DND-41 (cell line): ENCODE results near the gene FBLN5.

Experiments
- ATAC-seq: fragments of 200-7000 bp; cut with Tn5 transposase; 3 replicates; pipeline ENCODE4 v1.9.1; 2021; ENCODE audit warnings: low read depth; ENCODE audit not compliant: insufficient read depth
- DNase-seq: peaks from one replicate; pipeline ENCODE4 v3.0.0-alpha.2; 2020
- H2AFZ ChIP-seq: 2 replicates; pipeline ENCODE4 v1.6.0; 2012; ENCODE audit warnings: low read depth, low read length
- H3K27ac ChIP-seq: 2 replicates; pipeline ENCODE4 v1.5.1; 2012; ENCODE audit warnings: low read length, inconsistent platforms
- H3K27me3 ChIP-seq: fragments of 200-600 bp; sonication (generic); 2 replicates; pipeline ENCODE4 v1.6.0; 2012; ENCODE audit warnings: low read length, mild to moderate bottlenecking, inconsistent platforms; ENCODE audit not compliant: insufficient read depth, poor library complexity
- H3K36me3 ChIP-seq: 2 replicates; pipeline ENCODE4 v1.5.1; 2012; ENCODE audit warnings: low read length, inconsistent platforms; ENCODE audit not compliant: insufficient read depth
- H3K4me1 ChIP-seq: 2 replicates; pipeline ENCODE4 v1.5.1; 2012; ENCODE audit warnings: mild to moderate bottlenecking, low read length; ENCODE audit not compliant: insufficient read depth
- H3K4me2 ChIP-seq: 2 replicates; pipeline ENCODE4 v1.6.0; 2012; ENCODE audit warnings: mild to moderate bottlenecking, moderate library complexity, low read length, inconsistent platforms; ENCODE audit not compliant: insufficient read depth
- H3K4me3 ChIP-seq, 2 experiments: fragments of 200-600 bp in 1 of 2; shearing (Covaris generic) in 1 of 2; 2 replicates each; pipeline ENCODE4 v1.5.1; 2012 to 2016; ENCODE audit warnings: inconsistent platforms in 2 of 2, low read length in 2 of 2, mild to moderate bottlenecking in 2 of 2, low read depth in 1 of 2, moderate library complexity in 1 of 2
- H3K79me2 ChIP-seq: 2 replicates; pipeline ENCODE4 v1.6.0; 2012; ENCODE audit warnings: low read length, inconsistent platforms; ENCODE audit not compliant: insufficient read depth
- H3K9ac ChIP-seq: 2 replicates; pipeline ENCODE4 v1.6.0; 2012; ENCODE audit warnings: low read depth, mild to moderate bottlenecking, inconsistent platforms, low read length, moderate library complexity
- H3K9me3 ChIP-seq: 2 replicates; pipeline ENCODE4 v1.5.1; 2012; ENCODE audit warnings: low read length, moderate library complexity, mild to moderate bottlenecking, inconsistent platforms; ENCODE audit not compliant: insufficient read depth, severe bottlenecking
- H4K20me1 ChIP-seq: 2 replicates; pipeline ENCODE4 v1.6.0; 2012; ENCODE audit warnings: low read length; ENCODE audit not compliant: insufficient read depth
- CTCF ChIP-seq: IDR thresholded peaks from 2 replicates; pipeline ENCODE4 v1.5.1; 2012; ENCODE audit warnings: borderline replicate concordance, low read length, moderate library complexity, mild to moderate bottlenecking; ENCODE audit not compliant: poor library complexity, severe bottlenecking; ENCODE audit errors: extremely low read depth
- EZH2 ChIP-seq: IDR thresholded peaks from 3 replicates; pipeline ENCODE4 v1.6.1; 2012; ENCODE audit warnings: borderline replicate concordance, low read depth, mild to moderate bottlenecking, moderate library complexity, low read length, inconsistent platforms; ENCODE audit not compliant: severe bottlenecking

FBLN5 gene

DNA sequence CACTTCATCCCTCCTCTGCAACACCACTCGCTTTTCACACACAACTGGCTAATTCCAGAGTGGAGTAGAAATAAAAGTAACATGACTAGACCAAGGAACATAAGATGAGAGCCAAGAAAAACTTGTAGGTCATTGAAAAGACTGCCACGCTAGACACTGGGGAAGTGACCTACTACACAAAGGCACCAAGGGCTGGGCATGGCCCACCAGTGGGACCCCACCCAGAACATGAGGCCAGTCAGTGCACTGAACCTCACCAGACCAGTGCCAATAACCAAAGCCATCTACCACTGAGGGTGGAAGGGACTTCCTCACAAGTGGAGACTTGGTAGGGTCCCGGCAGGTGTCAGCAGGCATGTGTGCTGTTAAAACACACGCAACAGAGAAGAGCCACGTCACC lies 19.7 kb downstream of the FBLN5 start:
- no peaks in the 10 kb centered on the region for H3K27me3 ChIP-seq
- no peaks in the 10 kb centered on the region for H4K20me1 ChIP-seq
- H3K9ac ChIP-seq = no peak overlapping the region
- DNase-seq (no peak), ATAC-seq (no peak)
- H3K36me3 ChIP-seq = no peaks in the 10 kb centered on the region
- no peak overlapping the region for H3K27ac ChIP-seq
- TF ChIP-seq EZH2 (no peak), CTCF (no peak)
- H2AFZ ChIP-seq = no peak overlapping the region
- H3K9me3 ChIP-seq = no peaks in the 10 kb centered on the region
- H3K79me2 ChIP-seq = no peaks in the 10 kb centered on the region
- no peaks in the 10 kb centered on the region for H3K4me1 ChIP-seq
- no peak overlapping the region for H3K4me3 ChIP-seq
- no peak overlapping the region for H3K4me2 ChIP-seq

GRCh38 chr14:91927191-91927590 lies 20.3 kb downstream of the FBLN5 start:
- no peak for TF ChIP-seq CTCF
- TF ChIP-seq EZH2 = no peak

DNA sequence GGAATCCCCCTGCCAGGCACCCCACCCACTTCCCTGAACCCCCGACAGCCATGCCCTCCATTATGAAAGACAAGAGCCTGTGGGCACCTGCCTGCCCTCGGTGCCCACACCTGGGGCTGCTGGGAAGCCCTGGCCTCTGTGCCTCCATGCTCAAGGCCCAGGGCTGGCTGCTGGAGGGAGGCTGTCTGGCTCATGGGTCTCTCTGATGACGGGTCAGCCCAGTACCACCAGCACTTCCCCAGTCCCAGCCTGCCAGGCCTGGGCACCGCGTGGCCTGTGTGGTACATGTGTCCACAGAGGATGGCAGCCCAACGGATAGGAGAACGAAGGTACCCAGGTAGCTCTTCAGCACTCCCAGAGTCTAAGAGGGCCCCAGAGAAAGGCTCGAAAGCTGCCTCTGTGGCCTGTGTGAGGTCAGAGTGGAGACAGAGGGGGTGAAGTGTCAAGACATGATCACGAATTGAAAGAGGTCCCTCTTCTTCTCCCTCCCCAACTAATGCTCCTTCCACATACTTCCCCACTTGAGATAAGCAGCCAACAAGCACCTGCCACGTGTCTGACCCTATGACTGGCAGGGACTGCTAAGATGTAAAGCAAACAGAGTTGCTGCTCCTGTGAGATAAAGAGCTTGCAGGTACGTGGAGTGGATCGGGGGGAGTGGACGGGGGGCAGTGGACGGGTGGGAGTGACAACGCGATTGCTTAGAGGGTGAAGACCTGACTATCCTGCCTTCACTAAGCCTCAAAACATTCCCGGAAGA lies 21.2 kb downstream of the FBLN5 start:
- no peaks in the 10 kb centered on the region for H3K36me3 ChIP-seq
- no peaks in the 10 kb centered on the region for H3K4me1 ChIP-seq
- H4K20me1 ChIP-seq = no peaks in the 10 kb centered on the region
- no peak overlapping the region for H3K4me3 ChIP-seq
- no peak overlapping the region for H3K4me2 ChIP-seq
- H3K27me3 ChIP-seq = no peaks in the 10 kb centered on the region
- no peak overlapping the region for H2AFZ ChIP-seq
- TF ChIP-seq EZH2 = no peak
- TF ChIP-seq CTCF = no peak
- no peak overlapping the region for H3K27ac ChIP-seq
- no peak for ATAC-seq
- no peaks in the 10 kb centered on the region for H3K9me3 ChIP-seq
- H3K79me2 ChIP-seq = no peaks in the 10 kb centered on the region
- no peak for DNase-seq
- H3K9ac ChIP-seq = no peak overlapping the region

More at GRCh38 chr14:91927191-91927590, 20.3 kb downstream of the FBLN5 start:
- no peaks in the 10 kb centered on the region for H3K9me3 ChIP-seq
- no peak overlapping the region for H3K9ac ChIP-seq
- DNase-seq = no peak
- no peaks in the 10 kb centered on the region for H4K20me1 ChIP-seq
- H2AFZ ChIP-seq = no peak overlapping the region
- no peak overlapping the region for H3K4me3 ChIP-seq
- no peak overlapping the region for H3K4me2 ChIP-seq
- ATAC-seq = no peak
- no peak overlapping the region for H3K27ac ChIP-seq
- H3K79me2 ChIP-seq = no peaks in the 10 kb centered on the region
- H3K27me3 ChIP-seq = no peaks in the 10 kb centered on the region
- no peaks in the 10 kb centered on the region for H3K36me3 ChIP-seq
- no peaks in the 10 kb centered on the region for H3K4me1 ChIP-seq

DNA sequence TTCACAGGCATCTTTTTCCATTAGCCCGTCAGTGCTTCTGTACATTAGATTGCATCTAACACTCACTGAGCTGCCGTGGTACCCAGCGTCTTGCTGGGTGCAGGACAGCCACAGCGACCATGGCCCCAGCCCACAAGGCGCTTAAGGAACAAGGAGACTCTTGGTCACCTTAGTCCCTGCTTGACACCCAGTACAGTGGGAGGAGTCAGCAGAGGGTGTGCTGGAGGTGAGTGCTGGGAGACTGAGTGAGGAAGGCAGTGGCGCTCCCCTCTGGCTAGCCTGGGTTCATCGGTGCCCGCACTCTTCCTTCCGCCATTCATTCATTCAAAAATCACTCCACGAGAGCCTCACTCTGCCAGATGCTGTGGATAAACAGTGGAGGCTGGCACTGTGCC lies 21.8 kb downstream of the FBLN5 start:
- no peak overlapping the region for H3K4me3 ChIP-seq
- H3K9me3 ChIP-seq = no peaks in the 10 kb centered on the region
- no peak for ATAC-seq
- TF ChIP-seq EZH2 (no peak), CTCF (no peak)
- H3K27ac ChIP-seq = no peak overlapping the region
- no peaks in the 10 kb centered on the region for H3K27me3 ChIP-seq
- no peak overlapping the region for H3K9ac ChIP-seq
- H3K79me2 ChIP-seq = no peaks in the 10 kb centered on the region
- H4K20me1 ChIP-seq = no peaks in the 10 kb centered on the region
- DNase-seq = no peak
- H3K4me2 ChIP-seq = no peak overlapping the region
- H3K4me1 ChIP-seq = no peaks in the 10 kb centered on the region
- H3K36me3 ChIP-seq = no peaks in the 10 kb centered on the region
- no peak overlapping the region for H2AFZ ChIP-seq
